GM21381 (cell line): ENCODE measurements around the gene PARD3.

Experiments used
- ATAC-seq: cut with Tn5 transposase; IDR thresholded peaks from one replicate; pipeline ENCODE4 v1.9.1; 2021; ENCODE audit warnings: mild to moderate bottlenecking, moderate library complexity; ENCODE audit not compliant: unreplicated experiment

Gene PARD3

DNA sequence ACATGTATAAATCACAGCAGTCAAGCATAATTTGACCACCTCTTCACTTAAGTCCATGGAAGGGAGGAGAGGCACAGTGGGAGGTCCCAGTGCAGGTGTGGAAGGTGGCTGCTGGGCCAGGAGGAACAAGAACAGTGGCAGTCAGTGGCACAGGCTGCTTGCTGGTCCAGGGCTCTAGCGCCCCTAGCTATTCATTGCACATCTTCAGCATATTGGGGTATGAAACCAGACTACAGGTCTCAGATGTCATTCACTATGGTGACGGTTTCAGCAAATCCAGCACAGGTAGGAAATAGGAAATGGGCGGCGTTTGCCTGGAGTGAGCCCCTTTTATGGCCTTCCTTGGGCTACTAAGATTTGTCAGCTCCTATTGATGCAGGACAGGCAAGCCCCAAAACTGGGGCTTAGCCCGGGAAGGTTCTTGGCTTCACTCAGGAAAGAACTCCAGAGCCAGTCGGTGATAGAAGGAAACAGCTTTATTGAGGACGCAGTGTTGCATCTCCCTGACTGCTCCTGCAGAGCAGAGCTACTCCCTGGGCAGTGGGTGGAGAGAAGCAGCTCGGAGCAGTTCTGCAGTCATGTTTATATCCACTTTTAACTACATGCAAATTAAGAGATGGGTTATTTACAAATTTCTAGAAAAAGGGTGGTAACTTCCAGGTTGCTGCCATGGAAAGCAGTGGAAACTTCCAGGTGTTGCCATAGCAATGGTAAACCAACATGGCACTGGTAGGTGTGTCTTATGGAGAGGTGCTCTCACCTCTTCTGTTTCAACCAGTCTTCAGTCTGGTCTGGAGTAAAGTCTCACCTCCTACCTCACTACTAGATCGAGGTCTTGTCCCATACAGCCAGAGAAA lies 608.8 kb downstream of the PARD3 start:
- no peak for ATAC-seq

DNA sequence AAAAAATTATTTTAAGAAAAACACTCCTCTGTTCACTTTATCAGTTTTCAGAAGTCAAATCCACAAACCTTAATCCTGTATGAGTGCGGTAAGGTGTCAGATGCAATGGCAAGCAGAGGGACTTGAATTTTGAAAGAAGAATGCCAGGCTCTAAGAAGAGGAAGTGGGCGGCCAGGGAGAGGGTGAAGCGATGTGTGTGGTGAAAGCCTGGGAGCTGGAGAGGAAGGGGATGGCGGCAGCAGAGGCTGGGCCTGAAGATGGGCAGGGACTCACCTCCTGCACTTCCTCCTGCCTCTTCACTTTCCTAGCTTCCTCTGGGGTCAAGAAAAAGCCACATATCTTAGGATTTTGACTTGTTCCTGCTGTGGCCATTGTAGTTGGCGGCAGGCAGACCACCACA lies 609.6 kb downstream of the PARD3 start:
- no peak for ATAC-seq

- no peak for ATAC-seq
These were observed 611.0 kb downstream of the PARD3 start for GRCh38 chr10:34203966-34204630.

DNA sequence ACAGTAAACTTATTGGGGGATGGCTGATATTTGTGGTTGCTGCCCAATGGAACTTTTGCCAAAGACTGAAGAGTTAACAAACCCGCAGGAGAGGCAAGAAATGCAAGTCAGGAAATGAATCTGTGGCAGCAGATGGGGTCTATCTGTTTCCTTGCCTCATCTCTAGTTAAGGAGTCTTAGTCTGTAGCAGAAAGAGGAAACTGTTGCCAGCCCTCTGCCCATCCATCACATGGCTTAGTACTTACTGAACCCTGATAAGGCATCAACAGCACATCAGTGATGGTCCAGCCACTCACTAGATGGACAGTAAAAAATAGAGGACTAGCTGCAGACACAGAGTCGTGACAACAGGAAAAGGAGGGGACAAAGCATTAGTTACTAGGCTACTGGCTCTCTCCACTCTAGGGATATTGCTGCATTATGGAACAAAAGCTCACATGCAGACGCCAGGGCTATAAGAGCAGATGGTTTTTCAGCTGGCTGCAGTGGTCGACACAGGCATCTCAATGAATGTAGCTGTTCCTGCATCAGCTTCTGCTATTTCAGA lies 614.7 kb downstream of the PARD3 start:
- no peak for ATAC-seq

GRCh38 chr10:34198953-34199352 lies 616.1 kb downstream of the PARD3 start:
- ATAC-seq = no peak

DNA sequence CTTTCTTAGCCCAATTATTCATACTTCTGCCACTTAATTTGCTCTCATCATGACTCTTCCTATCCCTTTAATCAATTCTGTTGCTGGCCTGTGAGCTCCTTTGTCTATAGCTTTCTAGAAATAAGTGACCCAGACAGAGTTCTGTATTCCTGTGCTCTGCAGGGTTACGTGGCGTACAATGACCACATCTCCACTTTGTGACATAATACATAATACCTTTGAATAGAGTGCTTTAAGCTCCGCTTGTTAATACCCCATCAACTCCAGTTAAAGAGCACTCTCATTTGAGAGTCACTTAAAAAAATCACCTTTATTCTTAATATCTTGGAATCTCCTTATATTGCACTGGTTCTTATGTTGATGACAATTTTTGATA lies 619.0 kb downstream of the PARD3 start:
- ATAC-seq = no peak

DNA sequence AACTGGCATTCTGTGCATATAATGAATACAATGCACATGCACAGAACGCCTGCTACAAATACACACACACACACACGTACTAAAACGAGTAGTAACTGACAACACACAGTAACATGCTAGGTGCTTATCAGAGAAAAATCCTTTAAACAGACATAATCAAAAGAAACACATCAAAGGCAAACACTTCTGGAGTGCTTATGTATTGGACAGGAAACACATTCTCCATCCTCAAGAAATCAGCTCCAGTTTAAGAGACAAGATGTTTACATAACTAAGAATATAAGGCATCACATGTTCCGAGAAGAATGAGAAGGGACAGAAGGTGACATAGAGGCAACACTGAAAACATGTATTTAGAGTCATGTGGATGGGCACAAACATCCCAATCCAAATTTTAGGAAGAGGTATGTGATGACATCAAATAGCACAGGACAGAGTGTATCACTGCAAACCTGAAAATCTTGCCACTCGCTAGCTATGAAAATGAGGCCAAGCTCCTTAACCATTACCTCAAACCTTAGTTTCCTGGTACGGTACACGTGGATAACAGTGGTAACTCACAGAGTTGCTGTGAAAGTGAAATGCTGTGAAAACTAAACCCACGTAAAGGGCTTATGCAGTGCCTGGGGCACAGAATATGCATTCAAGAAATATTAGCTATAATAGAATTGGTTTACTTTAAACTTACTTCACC lies 619.6 kb downstream of the PARD3 start:
- no peak for ATAC-seq

DNA sequence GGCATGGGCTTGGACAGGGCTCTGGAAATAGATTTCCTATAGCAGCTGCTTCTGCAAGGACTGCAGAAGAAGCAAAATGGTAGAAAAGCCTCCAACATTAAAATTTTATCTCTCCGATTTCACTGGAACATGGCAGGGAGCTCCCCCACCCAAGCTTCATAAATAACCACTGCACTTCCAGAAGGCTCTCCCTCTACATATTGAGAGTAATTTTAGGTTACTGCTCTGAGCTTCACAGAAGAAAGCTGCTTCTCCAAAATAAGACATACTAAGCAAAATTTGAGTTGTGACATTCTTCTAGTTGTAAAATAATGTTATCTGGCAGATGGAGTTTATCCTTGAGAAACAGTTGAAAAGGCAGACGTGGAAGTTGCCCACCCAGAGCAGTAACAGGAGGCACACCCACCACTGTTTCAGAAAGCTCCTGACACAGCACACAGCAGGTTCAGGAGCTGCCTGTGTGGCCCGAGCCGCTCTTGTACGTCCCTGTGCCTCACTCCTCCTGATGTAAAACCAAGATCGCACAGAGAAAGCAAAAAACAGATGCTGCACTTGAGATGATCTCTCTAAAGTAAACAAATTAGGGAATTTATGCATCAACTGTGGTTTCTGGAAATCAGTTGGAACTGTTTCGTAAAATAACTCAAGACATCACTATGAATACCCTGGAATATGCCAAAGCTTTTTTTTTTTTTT lies 621.0 kb downstream of the PARD3 start:
- ATAC-seq = no peak

- no peak for ATAC-seq
These were observed 622.5 kb downstream of the PARD3 start for GRCh38 chr10:34192646-34193045.

DNA sequence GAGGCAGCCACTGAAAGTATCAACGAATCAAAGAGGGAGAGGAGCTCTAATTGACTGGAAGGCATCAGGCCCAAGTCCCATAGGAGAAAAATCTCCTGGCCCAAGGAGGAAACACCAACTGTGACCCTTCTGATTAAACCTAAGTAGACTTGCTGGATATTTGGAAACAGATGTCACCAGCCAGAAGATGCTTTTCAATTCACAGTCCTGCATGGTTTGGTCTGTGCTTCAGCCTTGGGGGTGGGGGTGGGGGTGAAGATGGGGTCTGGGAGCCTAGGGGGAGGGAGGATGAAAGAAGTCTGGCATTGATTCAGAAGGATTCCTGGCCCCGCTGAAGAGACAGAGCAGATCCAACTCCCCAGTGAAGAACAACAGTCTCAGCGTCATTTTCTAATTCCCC lies 623.7 kb downstream of the PARD3 start:
- ATAC-seq = no peak

DNA sequence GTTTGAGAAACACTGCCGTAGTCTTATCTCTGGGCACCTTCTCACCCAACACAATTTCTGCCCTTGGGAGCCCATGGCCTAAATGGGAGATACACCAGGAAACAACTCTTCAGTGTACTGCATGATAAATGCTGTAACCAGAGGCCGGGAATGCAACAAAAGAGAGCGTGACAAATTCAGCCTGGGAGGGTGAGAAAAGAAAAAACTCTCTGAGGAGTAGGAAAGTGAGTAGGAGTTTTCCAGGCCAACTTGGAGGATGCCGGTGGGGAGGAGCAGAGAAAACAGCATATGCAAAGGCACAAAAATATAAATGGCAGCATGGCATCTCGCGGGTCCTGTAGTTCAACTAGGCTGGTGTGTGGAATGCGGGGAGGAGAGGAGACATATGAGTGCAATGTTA lies 624.5 kb downstream of the PARD3 start:
- ATAC-seq = no peak

GRCh38 chr10:34189830-34190229 lies 625.3 kb downstream of the PARD3 start:
- no peak for ATAC-seq

GRCh38 chr10:34188221-34188620 lies 626.9 kb downstream of the PARD3 start:
- no peak for ATAC-seq

- no peak for ATAC-seq
These were observed 627.9 kb downstream of the PARD3 start for GRCh38 chr10:34187201-34187600.

GRCh38 chr10:34186745-34187144 lies 628.4 kb downstream of the PARD3 start:
- no peak for ATAC-seq

DNA sequence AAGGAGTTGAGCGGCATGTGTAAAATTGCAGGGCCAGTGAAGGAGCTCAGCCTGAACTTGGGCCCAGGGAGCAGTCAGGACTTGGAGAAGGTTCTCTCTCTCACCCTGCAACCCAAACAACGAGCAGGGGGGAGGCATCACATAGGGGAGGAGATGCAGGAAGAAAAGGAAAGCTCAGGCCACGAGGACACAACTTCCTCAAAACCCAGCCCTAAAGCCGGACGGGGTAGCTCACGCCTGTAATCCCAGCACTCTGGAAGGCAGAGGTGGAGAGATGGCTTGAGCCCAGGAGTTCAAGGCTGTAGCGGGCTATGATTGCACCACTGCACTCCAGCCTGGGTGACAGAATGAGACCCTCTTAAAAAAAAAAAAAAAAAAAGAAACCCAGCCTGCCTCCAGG lies 629.1 kb downstream of the PARD3 start:
- ATAC-seq = no peak

- no peak for ATAC-seq
These were observed 630.1 kb downstream of the PARD3 start for GRCh38 chr10:34184939-34185386.

- ATAC-seq = no peak
These were observed 630.7 kb downstream of the PARD3 start for GRCh38 chr10:34184397-34184796.

GRCh38 chr10:34183016-34183796 lies 631.9 kb downstream of the PARD3 start:
- ATAC-seq = no peak
